Measurements from ENCODE around the gene MTR.
A peak's percentile ranks its signal among the peaks of the same experiment; 100 is the strongest.

The MTR gene

GRCh38 chr1:236916131-236916800 lies 121.2 kb downstream of the MTR start:
- no peak for DNase-seq (ENCODE audit: low read depth)
- TF ChIP-seq CTCF (IDR thresholded peaks at IDR 0.05; ENCODE audit: insufficient read depth, low read depth, low read length, missing control alignments) = no peak
- no peak overlapping the region for H3K4me3 ChIP-seq (ENCODE audit: low read length)

- no peak for DNase-seq (ENCODE audit: low read depth)
- H3K4me3 ChIP-seq (ENCODE audit: low read length) = no peak overlapping the region
- TF ChIP-seq CTCF (IDR thresholded peaks at IDR 0.05; ENCODE audit: insufficient read depth, low read depth, low read length, missing control alignments) = no peak
Measured at GRCh38 chr1:236917448-236917847, 122.4 kb downstream of the MTR start.

GRCh38 chr1:236920286-236920894 lies 125.3 kb downstream of the MTR start:
- DNase-seq (ENCODE audit: low read depth) = no peak
- no peak overlapping the region for H3K4me3 ChIP-seq (ENCODE audit: low read length)
- TF ChIP-seq CTCF (IDR thresholded peaks at IDR 0.05; ENCODE audit: insufficient read depth, low read depth, low read length, missing control alignments) = no peak

- no peak overlapping the region for H3K4me3 ChIP-seq (ENCODE audit: low read length)
- TF ChIP-seq CTCF (IDR thresholded peaks at IDR 0.05; ENCODE audit: insufficient read depth, low read depth, low read length, missing control alignments) = no peak
- DNase-seq (ENCODE audit: low read depth) = no peak
Measured at GRCh38 chr1:236921610-236922009, 126.5 kb downstream of the MTR start.

- H3K4me3 ChIP-seq (ENCODE audit: low read length) = no peak overlapping the region
- no peak for TF ChIP-seq CTCF (IDR thresholded peaks at IDR 0.05; ENCODE audit: insufficient read depth, low read depth, low read length, missing control alignments)
- peak; percentile 4 for DNase-seq (ENCODE audit: low read depth)
Measured at GRCh38 chr1:236922190-236922589, 127.1 kb downstream of the MTR start.

GRCh38 chr1:236925386-236925785 lies 130.3 kb downstream of the MTR start:
- DNase-seq (ENCODE audit: low read depth) = no peak
- no peak for TF ChIP-seq CTCF (IDR thresholded peaks at IDR 0.05; ENCODE audit: insufficient read depth, low read depth, low read length, missing control alignments)
- no peak overlapping the region for H3K4me3 ChIP-seq (ENCODE audit: low read length)

- DNase-seq (ENCODE audit: low read depth) = no peak
- no peak for TF ChIP-seq CTCF (IDR thresholded peaks at IDR 0.05; ENCODE audit: insufficient read depth, low read depth, low read length, missing control alignments)
Measured at GRCh38 chr1:236930503-236930902, 135.4 kb downstream of the MTR start.

More at GRCh38 chr1:236930503-236930902, 135.4 kb downstream of the MTR start:
- no peak overlapping the region for H3K4me3 ChIP-seq (ENCODE audit: low read length)

Data from epithelial cell of esophagus (primary cell).